HG03095 (cell line): ENCODE measurements around the gene ARSH.
"Not testable (repeated sequence)": the region's sequence is repeated elsewhere in the genome, so short reads cannot be mapped to it uniquely, and the experiment has no call there.

ENCODE experiments used
- ATAC-seq: cut with Tn5 transposase; IDR thresholded peaks from one replicate; pipeline ENCODE4 v1.9.1; 2021; ENCODE audit warnings: moderate library complexity; ENCODE audit not compliant: unreplicated experiment

The ARSH gene

GRCh38 chrX:3006495-3006894 lies at the start of gene ARSH:
TSS of gene ARSH (plus strand) at chrX:3006546. CDS start at chrX:3006613, 67 bp downstream.
- ATAC-seq = no peak

GRCh38 chrX:2958199-2958598 lies 48.1 kb upstream of the ARSH start:
- no peak for ATAC-seq

- ATAC-seq = no peak
Observed at GRCh38 chrX:2960861-2961515, 45.4 kb upstream of the ARSH start.

GRCh38 chrX:2962381-2962780 lies 44.0 kb upstream of the ARSH start:
- ATAC-seq = no peak

GRCh38 chrX:2963449-2963848 lies 42.9 kb upstream of the ARSH start:
- ATAC-seq = not testable (repeated sequence)

GRCh38 chrX:2963992-2964794 lies 42.2 kb upstream of the ARSH start:
- not testable (repeated sequence) for ATAC-seq

GRCh38 chrX:2965965-2966364 lies 40.4 kb upstream of the ARSH start:
- no peak for ATAC-seq

GRCh38 chrX:2967012-2967411 lies 39.3 kb upstream of the ARSH start:
- no peak for ATAC-seq

- ATAC-seq = no peak
Observed at GRCh38 chrX:2967584-2967983, 38.8 kb upstream of the ARSH start.

- ATAC-seq = no peak
Observed at GRCh38 chrX:2967998-2968909, 38.1 kb upstream of the ARSH start.

- ATAC-seq = no peak
Observed at GRCh38 chrX:2969021-2969420, 37.3 kb upstream of the ARSH start.

GRCh38 chrX:2972391-2972790 lies 34.0 kb upstream of the ARSH start:
- no peak for ATAC-seq

GRCh38 chrX:2974961-2975360 lies 31.4 kb upstream of the ARSH start:
- ATAC-seq = no peak

GRCh38 chrX:2978639-2979038 lies 27.7 kb upstream of the ARSH start:
- ATAC-seq = not testable (repeated sequence)

GRCh38 chrX:2984342-2984741 lies 22.0 kb upstream of the ARSH start:
- no peak for ATAC-seq

- ATAC-seq = no peak
Observed at GRCh38 chrX:2989565-2989964, 16.8 kb upstream of the ARSH start.

- ATAC-seq = no peak
Observed at GRCh38 chrX:3010532-3010931, 4.2 kb downstream of the ARSH start.

- no peak for ATAC-seq
Observed at GRCh38 chrX:3017492-3017891, 11.1 kb downstream of the ARSH start.

- ATAC-seq = no peak
Observed at GRCh38 chrX:3024176-3024575, 17.8 kb downstream of the ARSH start.

GRCh38 chrX:3026074-3026815 lies 19.9 kb downstream of the ARSH start:
- ATAC-seq = no peak

GRCh38 chrX:3029129-3029528 lies 22.8 kb downstream of the ARSH start:
- ATAC-seq = no peak
